Astrocyte (in vitro differentiated cells and primary cell): ENCODE measurements around the gene PHYKPL. TPM values are rescaled to one million over a fixed set of nuclear protein-coding genes. Genes with fewer than 3 reads are reported as not detected.

Experiments used
- DNase-seq: peaks from one replicate; pipeline ENCODE4 v3.0.0-alpha.2; 2010; ENCODE audit warnings: low read depth
- FAIRE-seq: peaks from 2 replicates; lab custom pipeline; 2011; peaks lifted over from hg19 to GRCh38; lab: Jason Lieb, UNC
- H2AFZ ChIP-seq: 2 replicates; pipeline ENCODE4 v1.6.0; 2012; ENCODE audit warnings: low read depth, low read length, inconsistent platforms
- H3K27ac ChIP-seq: 2 replicates; pipeline ENCODE4 v1.5.1; 2011; ENCODE audit warnings: low read depth, low read length, inconsistent platforms
- H3K27me3 ChIP-seq: 2 replicates; pipeline ENCODE4 v1.6.0; 2011; ENCODE audit warnings: low read length, inconsistent platforms; ENCODE audit not compliant: insufficient read depth
- H3K36me3 ChIP-seq: 2 replicates; pipeline ENCODE4 v1.5.1; 2011; ENCODE audit warnings: low read length, inconsistent platforms; ENCODE audit not compliant: insufficient read depth
- H3K4me1 ChIP-seq: 2 replicates; pipeline ENCODE4 v1.5.1; 2011; ENCODE audit warnings: low read length, inconsistent platforms; ENCODE audit not compliant: insufficient read depth
- H3K4me2 ChIP-seq: 2 replicates; pipeline ENCODE4 v1.6.0; 2012; ENCODE audit warnings: low read length, inconsistent platforms
- H3K4me3 ChIP-seq: 2 replicates; pipeline ENCODE4 v1.5.1; 2011; ENCODE audit warnings: low read depth, mild to moderate bottlenecking, low read length, inconsistent platforms; ENCODE audit not compliant: insufficient read depth
- H3K79me2 ChIP-seq: 2 replicates; pipeline ENCODE4 v1.6.0; 2012; ENCODE audit warnings: mild to moderate bottlenecking, low read length, inconsistent platforms; ENCODE audit not compliant: insufficient read depth
- H3K9ac ChIP-seq: 2 replicates; pipeline ENCODE4 v1.6.0; 2012; ENCODE audit warnings: mild to moderate bottlenecking, low read length, inconsistent platforms
- H3K9me3 ChIP-seq: 2 replicates; pipeline ENCODE4 v1.5.1; 2012; ENCODE audit warnings: low read depth, mild to moderate bottlenecking, low read length, inconsistent platforms; ENCODE audit not compliant: insufficient read depth
- H4K20me1 ChIP-seq: 2 replicates; pipeline ENCODE4 v1.6.0; 2012; ENCODE audit warnings: low read length, inconsistent platforms; ENCODE audit not compliant: insufficient read depth
- H3K27ac Mint-ChIP-seq: one replicate; pipeline ENCODE4 v1.8.0; 2021; ENCODE audit warnings: mild to moderate bottlenecking, mixed read lengths; ENCODE audit not compliant: unreplicated experiment
- H3K27me3 Mint-ChIP-seq: one replicate; pipeline ENCODE4 v1.8.0; 2021; ENCODE audit warnings: low read depth, mixed read lengths; ENCODE audit not compliant: unreplicated experiment
- H3K36me3 Mint-ChIP-seq: one replicate; pipeline ENCODE4 v1.8.0; 2021; ENCODE audit warnings: low read depth, mixed read lengths; ENCODE audit not compliant: unreplicated experiment
- H3K4me1 Mint-ChIP-seq: one replicate; pipeline ENCODE4 v1.8.0; 2021; ENCODE audit warnings: low read depth, mixed read lengths; ENCODE audit not compliant: unreplicated experiment
- H3K4me3 Mint-ChIP-seq: one replicate; pipeline ENCODE4 v1.8.0; 2021; ENCODE audit warnings: mild to moderate bottlenecking, moderate library complexity, mixed read lengths; ENCODE audit not compliant: unreplicated experiment
- H3K9me3 Mint-ChIP-seq: one replicate; pipeline ENCODE4 v1.8.0; 2021; ENCODE audit warnings: mild to moderate bottlenecking, mixed read lengths; ENCODE audit not compliant: unreplicated experiment
- EZH2 ChIP-seq: IDR thresholded peaks from 2 replicates; pipeline ENCODE4 v1.6.1; 2012; ENCODE audit warnings: mild to moderate bottlenecking, low read length, inconsistent platforms; ENCODE audit not compliant: insufficient read depth
- total RNA-seq: library from RNA; stranded (reverse); gene quantifications from 2 replicates; pipeline ENCODE4 v1.2.1, GENCODE V29; 2021
- TF ChIP-seq, protein P1 (sequence below): IDR thresholded peaks from 2 replicates; pipeline ENCODE4 v1.5.1; 2011; ENCODE audit warnings: low read depth, mild to moderate bottlenecking, inconsistent platforms, low read length, moderate library complexity; ENCODE audit not compliant: insufficient read depth

Gene PHYKPL
- total RNA-seq, 1 donor from 2014 or later = 26.5 TPM

GRCh38 chr5:178242416-178242815 is 9.8 kb upstream of the PHYKPL start:
- Histone ChIP-seq H2AFZ (no peak overlapping the region), H4K20me1 (no peaks in the 10 kb centered on the region), H3K9ac (no peak overlapping the region), H3K4me1 (no peaks in the 10 kb centered on the region), H3K9me3 (no peaks in the 10 kb centered on the region), H3K79me2 (no peaks in the 10 kb centered on the region), H3K27me3 (no peaks in the 10 kb centered on the region), H3K27ac (no peak overlapping the region), H3K4me3 (no peak overlapping the region), H3K4me2 (no peak overlapping the region), H3K36me3 (no peaks in the 10 kb centered on the region)
- Mint-ChIP-seq H3K4me1 (no peaks in the 10 kb centered on the region), H3K9me3 (no peaks in the 10 kb centered on the region), H3K27me3 (peaks cover 12% of the 10 kb centered on the region), H3K4me3 (no peak overlapping the region), H3K27ac (no peak overlapping the region), H3K36me3 (no peaks in the 10 kb centered on the region)
- FAIRE-seq (no peak), DNase-seq (no peak)
- no peak for TF ChIP-seq EZH2
- TF ChIP-seq, protein P1, sequence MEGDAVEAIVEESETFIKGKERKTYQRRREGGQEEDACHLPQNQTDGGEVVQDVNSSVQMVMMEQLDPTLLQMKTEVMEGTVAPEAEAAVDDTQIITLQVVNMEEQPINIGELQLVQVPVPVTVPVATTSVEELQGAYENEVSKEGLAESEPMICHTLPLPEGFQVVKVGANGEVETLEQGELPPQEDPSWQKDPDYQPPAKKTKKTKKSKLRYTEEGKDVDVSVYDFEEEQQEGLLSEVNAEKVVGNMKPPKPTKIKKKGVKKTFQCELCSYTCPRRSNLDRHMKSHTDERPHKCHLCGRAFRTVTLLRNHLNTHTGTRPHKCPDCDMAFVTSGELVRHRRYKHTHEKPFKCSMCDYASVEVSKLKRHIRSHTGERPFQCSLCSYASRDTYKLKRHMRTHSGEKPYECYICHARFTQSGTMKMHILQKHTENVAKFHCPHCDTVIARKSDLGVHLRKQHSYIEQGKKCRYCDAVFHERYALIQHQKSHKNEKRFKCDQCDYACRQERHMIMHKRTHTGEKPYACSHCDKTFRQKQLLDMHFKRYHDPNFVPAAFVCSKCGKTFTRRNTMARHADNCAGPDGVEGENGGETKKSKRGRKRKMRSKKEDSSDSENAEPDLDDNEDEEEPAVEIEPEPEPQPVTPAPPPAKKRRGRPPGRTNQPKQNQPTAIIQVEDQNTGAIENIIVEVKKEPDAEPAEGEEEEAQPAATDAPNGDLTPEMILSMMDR = no peak

DNA sequence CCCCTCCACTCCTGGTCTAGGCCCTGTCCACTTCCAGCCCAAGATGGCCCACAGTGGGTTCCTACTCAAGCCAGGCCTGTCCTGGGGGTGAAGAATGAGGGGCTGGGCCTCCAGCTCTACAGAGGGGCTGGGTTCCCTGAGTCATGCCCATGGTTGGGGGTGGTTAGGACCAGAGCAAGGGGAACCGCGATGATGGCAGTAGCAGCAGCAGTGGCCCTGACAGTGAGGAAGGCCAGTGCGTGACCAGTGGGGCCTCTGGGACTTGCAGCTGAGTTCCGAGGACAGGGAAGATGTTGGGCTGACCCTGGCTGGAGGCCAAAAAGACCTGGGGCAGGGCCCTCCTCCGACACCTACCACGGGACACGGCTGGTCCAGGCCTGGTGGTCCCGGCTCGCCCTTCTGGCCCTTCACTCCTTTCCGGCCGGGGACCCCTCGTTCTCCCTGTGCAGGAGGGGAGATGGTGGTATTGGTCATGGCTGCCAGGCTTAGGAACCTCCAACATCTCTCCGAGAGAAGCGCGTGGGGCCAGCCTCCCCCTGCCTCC is 9.2 kb upstream of the PHYKPL start:
- DNase-seq = no peak
- no peak overlapping the region for H3K27ac ChIP-seq
- no peaks in the 10 kb centered on the region for H3K4me1 ChIP-seq
- no peak overlapping the region for H3K4me3 ChIP-seq
- Mint-ChIP-seq H3K36me3 (no peaks in the 10 kb centered on the region), H3K4me3 (no peak overlapping the region), H3K9me3 (no peaks in the 10 kb centered on the region), H3K4me1 (no peaks in the 10 kb centered on the region), H3K27ac (no peak overlapping the region), H3K27me3 (peaks cover 12% of the 10 kb centered on the region)
- FAIRE-seq = no peak
- H4K20me1 ChIP-seq = no peaks in the 10 kb centered on the region
- no peaks in the 10 kb centered on the region for H3K36me3 ChIP-seq
- no peak overlapping the region for H3K4me2 ChIP-seq
- TF ChIP-seq, protein P1 = no peak
- H3K27me3 ChIP-seq = no peaks in the 10 kb centered on the region
- no peak overlapping the region for H3K9ac ChIP-seq
- H3K79me2 ChIP-seq = no peaks in the 10 kb centered on the region
- H2AFZ ChIP-seq = no peak overlapping the region
- H3K9me3 ChIP-seq = no peaks in the 10 kb centered on the region

- Histone ChIP-seq H3K9ac (no peak overlapping the region), H4K20me1 (no peaks in the 10 kb centered on the region), H3K4me3 (no peak overlapping the region), H3K9me3 (no peaks in the 10 kb centered on the region), H3K27me3 (no peaks in the 10 kb centered on the region), H3K4me2 (no peak overlapping the region), H3K79me2 (no peaks in the 10 kb centered on the region), H3K36me3 (no peaks in the 10 kb centered on the region), H3K4me1 (no peaks in the 10 kb centered on the region), H2AFZ (no peak overlapping the region), H3K27ac (no peak overlapping the region)
- DNase-seq (no peak), FAIRE-seq (no peak)
- Mint-ChIP-seq H3K36me3 (no peaks in the 10 kb centered on the region), H3K9me3 (no peaks in the 10 kb centered on the region), H3K27me3 (peaks cover 11% of the 10 kb centered on the region), H3K4me1 (no peaks in the 10 kb centered on the region), H3K4me3 (no peak overlapping the region), H3K27ac (no peak overlapping the region)
- no peak for TF ChIP-seq EZH2
These were observed 8.6 kb upstream of the PHYKPL start for GRCh38 chr5:178241231-178241663.
